Glomerular visceral epithelial cell (primary cell): Measurements from ENCODE around the gene CYP4F8.
A peak's percentile ranks its signal among the peaks of the same experiment; 100 is the strongest.
"Not testable (repeated sequence)": the region's sequence is repeated elsewhere in the genome, so short reads cannot be mapped to it uniquely, and the experiment has no call there.

Source experiments
- DNase-seq: peaks from one replicate; pipeline ENCODE4 v3.0.0-alpha.2; 2016; ENCODE audit errors: extremely low spot score

The CYP4F8 gene, protein sequence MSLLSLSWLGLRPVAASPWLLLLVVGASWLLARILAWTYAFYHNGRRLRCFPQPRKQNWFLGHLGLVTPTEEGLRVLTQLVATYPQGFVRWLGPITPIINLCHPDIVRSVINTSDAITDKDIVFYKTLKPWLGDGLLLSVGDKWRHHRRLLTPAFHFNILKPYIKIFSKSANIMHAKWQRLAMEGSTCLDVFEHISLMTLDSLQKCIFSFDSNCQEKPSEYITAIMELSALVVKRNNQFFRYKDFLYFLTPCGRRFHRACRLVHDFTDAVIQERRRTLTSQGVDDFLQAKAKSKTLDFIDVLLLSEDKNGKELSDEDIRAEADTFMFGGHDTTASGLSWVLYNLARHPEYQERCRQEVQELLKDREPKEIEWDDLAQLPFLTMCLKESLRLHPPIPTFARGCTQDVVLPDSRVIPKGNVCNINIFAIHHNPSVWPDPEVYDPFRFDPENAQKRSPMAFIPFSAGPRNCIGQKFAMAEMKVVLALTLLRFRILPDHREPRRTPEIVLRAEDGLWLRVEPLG

DNA sequence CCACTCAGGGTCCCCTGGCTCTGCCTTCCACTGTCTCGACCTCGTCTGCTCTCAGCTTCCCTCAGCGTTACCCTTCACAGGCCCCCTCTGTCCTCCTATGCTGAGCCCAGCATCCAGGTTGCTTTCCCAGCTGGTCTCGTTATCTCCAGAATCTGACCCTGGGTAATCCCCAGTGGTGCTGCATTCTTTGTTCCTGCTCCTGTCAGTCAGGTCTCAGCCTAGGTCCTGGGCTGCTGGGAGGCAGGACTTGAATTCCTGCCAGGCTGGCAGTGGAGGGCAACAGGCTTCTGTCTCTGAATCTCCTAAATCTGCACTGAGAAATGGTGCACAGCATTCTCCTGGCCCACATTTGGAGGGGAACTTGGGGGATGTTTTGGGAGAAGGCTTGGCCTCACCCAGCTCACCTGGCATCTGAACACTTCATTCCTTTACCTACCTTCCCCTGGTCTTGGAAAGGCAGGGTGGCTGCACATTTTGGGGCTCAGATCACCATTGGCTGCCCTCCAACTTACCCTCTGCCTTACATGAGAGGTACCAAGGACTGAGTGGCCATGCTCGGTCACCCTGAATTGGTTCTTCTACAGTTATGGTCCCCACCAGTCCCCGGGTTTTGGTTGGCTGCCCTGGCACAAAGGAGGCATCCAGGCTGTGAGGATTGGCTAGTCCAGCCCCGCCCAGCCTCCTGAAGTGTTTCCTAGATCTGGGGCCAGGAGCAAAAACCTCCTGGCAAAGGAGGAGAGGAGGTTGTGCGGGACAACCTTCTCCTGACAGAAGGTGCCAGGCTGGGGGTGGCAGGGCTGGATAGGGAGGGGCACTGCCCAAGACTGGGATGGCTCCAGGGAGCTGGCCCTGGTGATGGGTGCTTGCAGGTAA, at the start of gene CYP4F8:
TSS of gene CYP4F8 (plus strand) at position 712 of the 873 bp plus-strand sequence. CDS start 399 bp downstream, outside the sequence.
- DNase-seq: no peak

GRCh38 chr19:15570420-15570819, 44.6 kb upstream of the CYP4F8 start:
- DNase-seq: no peak

DNA sequence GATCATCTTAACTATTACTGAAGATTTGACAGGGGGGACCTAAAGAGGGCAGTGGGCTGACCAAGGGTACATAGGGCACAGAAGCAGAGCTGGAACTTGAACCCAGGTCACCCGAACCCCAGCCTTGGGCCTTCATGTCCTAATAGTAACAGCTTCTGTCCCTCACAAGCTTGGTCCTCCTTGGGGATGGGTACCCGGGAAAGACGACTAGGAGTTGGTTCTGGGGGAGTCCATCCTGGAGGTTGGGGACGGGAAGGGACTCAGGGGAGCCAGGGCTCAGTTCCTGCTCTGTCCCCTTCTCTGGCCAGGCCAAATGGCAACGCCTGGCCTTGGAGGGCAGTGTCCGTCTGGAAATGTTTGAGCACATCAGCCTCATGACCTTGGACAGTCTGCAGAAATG, 39.6 kb upstream of the CYP4F8 start:
- DNase-seq: no peak

DNA sequence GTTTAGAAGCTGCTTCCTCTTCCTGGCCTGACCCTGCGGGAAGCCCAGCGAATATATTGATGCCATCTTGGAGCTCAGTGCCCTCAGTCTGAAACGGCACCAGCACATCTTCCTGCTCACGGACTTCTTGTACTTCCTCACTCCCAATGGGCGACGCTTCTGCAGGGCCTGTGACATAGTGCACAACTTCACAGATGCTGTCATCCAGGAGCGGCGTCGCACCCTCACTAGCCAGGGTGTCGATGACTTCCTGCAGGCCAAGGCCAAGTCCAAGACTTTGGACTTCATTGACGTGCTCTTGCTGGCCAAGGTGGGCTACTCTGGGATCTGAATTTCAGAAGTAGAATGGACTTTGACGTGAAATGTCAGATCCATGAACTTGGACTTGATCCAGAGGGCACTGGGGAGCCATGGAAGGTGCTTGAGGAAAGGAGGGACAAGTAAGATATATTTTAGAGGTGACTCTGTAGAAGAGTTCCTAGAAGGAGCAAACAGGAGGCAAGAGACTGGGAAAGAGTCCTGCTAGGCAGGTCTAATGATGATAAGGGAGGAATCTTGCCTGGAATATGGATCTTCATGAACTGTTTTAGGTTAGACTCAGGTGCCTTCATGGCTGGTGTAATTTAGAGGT, 38.4 kb upstream of the CYP4F8 start:
- DNase-seq: no peak

DNA sequence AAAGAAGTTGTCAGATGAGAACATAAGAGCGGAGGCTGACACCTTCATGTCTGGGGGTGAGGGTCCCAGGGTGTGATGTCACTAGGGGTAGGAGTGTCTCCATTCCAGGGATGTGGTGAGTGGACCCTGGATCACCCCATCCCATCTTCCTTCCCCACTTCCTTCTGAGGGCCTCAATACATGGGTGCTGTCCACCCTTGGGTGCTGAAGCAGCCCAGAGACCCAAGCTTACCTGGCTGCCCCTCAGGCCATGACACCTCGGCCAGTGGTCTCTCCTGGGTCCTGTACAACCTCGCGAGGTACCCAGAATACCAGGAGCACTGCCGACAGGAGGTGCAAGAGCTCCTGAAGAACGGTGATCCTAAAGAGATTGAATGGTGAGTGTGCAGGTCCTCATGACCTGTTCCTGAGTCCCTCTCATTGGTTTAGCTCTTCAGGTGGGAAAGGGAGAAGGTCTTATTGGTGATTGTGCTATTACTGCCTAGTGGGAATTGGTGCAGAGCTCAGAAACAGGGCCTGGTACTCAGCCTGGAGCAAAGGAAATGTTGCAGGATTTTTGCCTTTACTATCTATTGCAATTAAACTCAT, 37.7 kb upstream of the CYP4F8 start:
- DNase-seq: no peak

DNA sequence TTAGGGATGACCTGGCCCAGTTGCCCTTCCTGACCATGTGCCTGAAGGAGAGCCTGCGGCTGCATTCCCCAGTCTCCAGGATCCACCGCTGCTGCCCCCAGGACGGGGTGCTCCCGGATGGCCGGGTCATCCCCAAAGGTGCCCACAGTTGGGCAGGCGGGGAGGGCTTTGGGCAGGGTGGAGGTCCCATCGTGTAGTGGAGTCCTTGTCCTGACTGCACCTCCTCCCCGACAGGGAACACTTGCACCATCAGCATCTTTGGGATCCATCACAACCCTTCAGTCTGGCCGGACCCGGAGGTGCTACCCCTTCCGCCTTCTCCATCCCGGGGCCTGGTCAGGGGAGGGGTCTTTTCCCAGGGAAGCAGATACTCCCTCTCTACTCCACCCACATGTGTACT, 31.7 kb upstream of the CYP4F8 start:
- DNase-seq: no peak

- no peak for DNase-seq
Observed at GRCh38 chr19:15584095-15584494, 30.9 kb upstream of the CYP4F8 start.

GRCh38 chr19:15584541-15585115, 30.4 kb upstream of the CYP4F8 start:
- peak; percentile 53 for DNase-seq

GRCh38 chr19:15587663-15588062, 27.4 kb upstream of the CYP4F8 start:
- no peak for DNase-seq

- DNase-seq: no peak
Observed at GRCh38 chr19:15588265-15588664, 26.8 kb upstream of the CYP4F8 start.

DNA sequence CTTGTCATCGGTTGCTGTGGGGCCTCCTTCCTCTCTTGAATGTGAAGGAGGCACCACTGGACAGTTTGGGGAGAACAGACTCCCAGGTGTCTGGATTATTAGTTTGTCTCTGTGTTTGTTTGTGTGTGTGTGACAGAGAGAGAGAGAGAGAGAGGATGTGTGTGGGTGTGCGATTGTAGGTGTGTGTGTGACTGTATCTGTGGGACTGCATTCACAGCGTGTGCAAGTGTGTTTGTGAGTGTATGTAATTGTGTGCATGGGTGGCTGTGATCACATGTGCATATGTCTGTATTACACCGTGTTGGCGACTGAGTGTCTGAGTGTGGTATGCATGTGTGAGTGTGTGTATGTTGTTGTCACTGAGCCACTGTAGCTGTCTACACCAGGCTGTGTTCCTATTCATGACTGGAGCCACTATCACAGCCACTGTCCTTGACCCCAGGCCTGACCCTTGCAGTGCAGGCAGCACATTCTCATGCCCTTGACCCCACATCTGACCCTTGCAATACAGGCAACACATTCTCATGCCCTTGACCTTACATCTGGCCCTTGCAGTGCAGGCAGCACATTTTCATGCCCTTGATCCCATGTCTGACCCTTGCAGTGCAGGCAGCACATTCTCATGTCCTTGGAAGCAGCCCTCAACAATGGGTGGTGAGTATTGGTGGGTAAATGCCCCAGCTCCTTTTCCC, 25.1 kb upstream of the CYP4F8 start:
- no peak for DNase-seq

DNA sequence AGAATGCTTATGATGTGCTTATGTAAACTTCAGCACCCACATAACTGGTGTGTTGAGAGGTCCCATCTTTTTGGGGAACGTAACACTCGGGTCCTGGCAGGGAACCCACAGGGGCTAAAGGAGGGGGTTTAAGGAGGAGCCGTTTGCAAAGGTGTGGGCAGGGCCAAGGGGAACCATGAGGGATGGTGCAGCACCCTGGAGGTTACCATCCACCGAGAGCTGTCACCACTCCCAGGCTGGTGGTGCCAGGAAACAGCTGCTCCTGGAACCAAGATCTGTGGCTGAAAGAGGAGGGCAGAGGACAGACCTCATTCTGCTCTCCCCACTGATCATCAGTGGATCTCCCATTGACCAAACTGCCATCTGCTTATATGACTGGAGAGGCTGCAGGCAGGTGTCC, 23.2 kb upstream of the CYP4F8 start:
- no peak for DNase-seq

DNA sequence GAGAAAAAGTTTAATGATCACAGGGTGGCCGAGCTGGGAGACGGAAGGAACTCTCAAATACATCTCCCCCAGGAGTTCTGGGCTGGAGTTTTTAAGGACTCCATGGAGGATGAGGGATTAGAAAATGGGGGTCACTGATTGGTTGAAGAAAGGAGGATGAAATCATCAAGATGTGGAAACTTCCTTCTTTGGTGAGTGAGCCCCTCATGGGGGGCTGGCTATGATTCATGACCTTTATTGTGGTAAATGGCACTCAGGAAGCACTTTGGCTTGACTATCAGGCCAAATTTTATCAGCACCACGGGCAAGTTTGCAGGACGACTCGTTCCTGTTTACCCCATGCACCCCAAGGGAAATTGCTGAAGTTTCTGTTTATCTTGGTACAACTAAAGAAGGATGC, 22.5 kb upstream of the CYP4F8 start:
- not testable (repeated sequence) for DNase-seq

DNA sequence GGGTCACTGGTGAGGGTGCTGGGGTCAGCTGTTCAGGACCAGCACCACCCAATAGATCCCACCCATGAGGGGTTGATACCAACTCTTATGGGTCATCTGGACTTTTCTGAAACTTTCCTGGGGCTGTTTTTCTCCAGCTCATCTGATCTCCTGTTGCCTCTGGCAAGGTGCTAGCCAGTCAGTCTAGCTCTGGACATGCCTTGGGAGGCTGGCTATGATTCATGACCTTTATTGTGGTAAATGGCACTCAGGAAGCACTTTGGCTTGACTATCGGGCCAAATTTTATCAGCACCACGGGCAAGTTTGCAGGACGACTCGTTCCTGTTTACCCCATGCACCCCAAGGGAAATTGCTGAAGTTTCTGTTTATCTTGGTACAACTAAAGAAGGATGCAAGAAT, 21.3 kb upstream of the CYP4F8 start:
- not testable (repeated sequence) for DNase-seq

- DNase-seq: no peak
Observed at GRCh38 chr19:15595069-15595468, 19.9 kb upstream of the CYP4F8 start.

- DNase-seq: not testable (repeated sequence)
Observed at GRCh38 chr19:15607978-15608925, 6.8 kb upstream of the CYP4F8 start.

DNA sequence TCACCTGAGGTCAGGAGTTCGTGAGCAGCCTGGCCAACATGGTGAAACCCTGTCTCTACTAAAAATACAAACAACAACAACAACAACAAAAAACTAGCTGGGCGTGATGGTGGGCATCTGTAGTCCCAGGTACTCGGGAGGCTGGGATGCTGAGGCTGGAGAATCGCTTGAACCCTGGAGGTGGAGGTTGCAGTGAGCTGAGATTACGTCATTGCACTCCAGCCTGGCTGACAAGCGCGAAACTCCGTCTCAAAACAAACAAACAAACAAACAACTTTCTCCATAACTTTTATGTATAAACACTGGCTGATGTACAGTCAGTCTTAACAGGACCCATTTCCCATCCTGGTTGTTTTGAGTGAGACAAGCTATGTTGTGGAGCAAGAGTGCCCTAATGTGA, 5.8 kb upstream of the CYP4F8 start:
- no peak for DNase-seq

DNA sequence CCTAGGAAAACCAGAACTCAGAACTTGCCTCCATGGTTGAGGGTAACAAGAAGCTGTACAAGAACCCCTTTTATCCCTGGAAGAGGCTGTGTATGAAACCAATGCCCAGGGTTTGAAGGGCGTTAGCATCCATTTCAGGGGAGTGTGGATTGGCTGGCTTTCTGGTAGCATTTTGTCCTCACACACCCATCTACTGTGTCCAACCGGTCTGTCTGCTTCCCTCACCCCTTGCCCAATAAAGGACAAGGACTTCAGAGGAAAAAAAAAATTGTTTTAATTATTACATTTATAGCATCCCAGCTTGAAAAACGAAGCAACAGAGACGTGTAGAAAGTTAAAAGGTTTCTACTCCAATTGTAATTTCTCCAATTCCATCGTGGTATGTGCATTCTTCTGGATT, 2.7 kb upstream of the CYP4F8 start:
- DNase-seq: no peak

DNA sequence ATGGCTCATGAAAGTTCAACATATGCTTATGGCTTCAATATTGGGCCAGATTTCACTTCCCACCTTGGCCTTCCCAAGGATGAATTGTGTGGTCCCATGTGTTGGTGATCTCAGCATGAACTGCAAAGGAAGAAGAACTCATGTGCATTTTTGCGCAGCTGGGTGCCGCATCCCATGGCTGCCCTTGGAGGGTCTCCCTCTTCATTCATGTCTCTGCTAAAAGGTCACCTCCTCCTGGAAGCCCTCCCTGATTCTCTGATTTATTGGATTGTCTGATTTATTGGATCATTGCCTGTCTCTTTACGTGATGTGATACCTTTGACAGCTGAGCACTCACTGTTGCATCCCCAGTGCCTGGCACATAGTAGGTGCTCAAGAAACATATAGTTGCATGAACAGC, 1.7 kb upstream of the CYP4F8 start:
- no peak for DNase-seq

DNA sequence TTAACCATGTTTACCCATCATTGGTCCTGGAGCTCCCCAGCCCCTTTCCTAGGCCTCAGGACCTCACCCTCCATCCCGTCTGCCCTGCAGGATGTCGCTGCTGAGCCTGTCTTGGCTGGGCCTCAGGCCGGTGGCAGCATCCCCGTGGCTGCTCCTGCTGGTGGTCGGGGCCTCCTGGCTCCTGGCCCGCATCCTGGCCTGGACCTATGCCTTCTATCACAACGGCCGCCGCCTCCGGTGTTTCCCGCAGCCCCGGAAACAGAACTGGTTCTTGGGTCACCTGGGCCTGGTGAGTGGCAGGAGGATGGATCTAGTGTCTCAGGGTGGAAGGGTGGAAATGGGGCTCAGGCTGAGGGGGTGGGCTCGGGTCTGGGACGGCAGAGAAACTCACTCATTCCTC, 508 bp downstream of the CYP4F8 start:
- no peak for DNase-seq
